ENCODE data around the gene UBASH3A. TPM values are rescaled to one million over a fixed set of nuclear protein-coding genes. Genes with fewer than 3 reads are reported as not detected.
"Not testable (repeated sequence)": the region's sequence is repeated elsewhere in the genome, so short reads cannot be mapped to it uniquely, and the experiment has no call there.

Gene UBASH3A
- total RNA-seq, 4 donors from 2014 or later = 0.41 TPM; not detected in 3

GRCh38 chr21:42466700-42467099 lies 63.0 kb downstream of the UBASH3A start:
- Histone ChIP-seq H3K36me3 (no peaks in the 10 kb centered on the region), H3K4me3 (peak overlapping the region in 2 of 4 donors; percentile 14 to 42), H3K4me1 (peaks cover 9 to 12% of the 10 kb centered on the region in 2 donors), H3K27me3 (no peaks in the 10 kb centered on the region), H3K9me3 (no peaks in the 10 kb centered on the region), H3K27ac (peak overlapping the region in 2 of 4 donors; percentile 19 to 49)
- intact Hi-C loops (cut with DNase I; ENCODE audit: low total_unique reads) (loop anchor here (2.0 kb wide), 1 partner anchor 46 kb away; the partner anchor contains the start of gene SLC37A1), in situ Hi-C loops (cut with MboI; ENCODE audit: low sequenced_read_pairs in 4 of 4) (loop anchor here in 3 of 4 donors (25.0 kb wide), 2 partner anchors 96 to 329 kb away; no protein-coding TSS in a partner anchor)
- DNase-seq = no peak
- TF ChIP-seq CTCF (IDR thresholded peaks at IDR 0.05 in 4 of 5, conservative IDR thresholded peaks at IDR 0.05 in 1 of 5) (no peak), POLR2A (IDR thresholded peaks at IDR 0.05) (no peak)
- ATAC-seq = peak in 1 of 2 donors; percentile 18

GRCh38 chr21:42467140-42467983 lies 63.7 kb downstream of the UBASH3A start:
- Histone ChIP-seq H3K9me3 (no peaks in the 10 kb centered on the region), H3K36me3 (no peaks in the 10 kb centered on the region)

GRCh38 chr21:42468491-42469131 lies 64.9 kb downstream of the UBASH3A start:
- intact Hi-C loops (cut with DNase I; ENCODE audit: low total_unique reads) (no loop called here), in situ Hi-C loops (cut with MboI; ENCODE audit: low sequenced_read_pairs in 4 of 4) (loop anchor here in 3 of 4 donors (25.0 kb wide), 2 partner anchors 94 to 331 kb away; no protein-coding TSS in a partner anchor)
- TF ChIP-seq CTCF (IDR thresholded peaks at IDR 0.05 in 4 of 5, conservative IDR thresholded peaks at IDR 0.05 in 1 of 5) = no peak
- no peak for TF ChIP-seq POLR2A (IDR thresholded peaks at IDR 0.05)
- Histone ChIP-seq H3K27me3 (no peaks in the 10 kb centered on the region), H3K4me3 (no peak overlapping the region), H3K36me3 (no peaks in the 10 kb centered on the region), H3K9me3 (no peaks in the 10 kb centered on the region), H3K4me1 (peaks cover 9 to 12% of the 10 kb centered on the region in 2 donors), H3K27ac (no peak overlapping the region)
- ATAC-seq (no peak), DNase-seq (no peak)

More at GRCh38 chr21:42467140-42467983, 63.7 kb downstream of the UBASH3A start:
- Histone ChIP-seq H3K27me3 (no peaks in the 10 kb centered on the region), H3K27ac (peak overlapping the region in 3 of 4 donors; percentile 19 to 49 (median 28)), H3K4me1 (peaks cover 9 to 12% of the 10 kb centered on the region in 2 donors), H3K4me3 (peak overlapping the region in 2 of 4 donors; percentile 14 to 42)
- ATAC-seq (peak; percentile 78 to 85), DNase-seq (peak in 1 of 2 donors; percentile 25)
- in situ Hi-C loops (cut with MboI; ENCODE audit: low sequenced_read_pairs in 4 of 4) = loop anchor here in 3 of 4 donors (25.0 kb wide), 2 partner anchors 95 to 330 kb away; no protein-coding TSS in a partner anchor
- intact Hi-C loops (cut with DNase I; ENCODE audit: low total_unique reads) = loop anchor here (2.0 kb wide), 1 partner anchor 45 kb away; the partner anchor contains the start of gene SLC37A1
- TF ChIP-seq POLR2A (IDR thresholded peaks at IDR 0.05) (no peak), CTCF (IDR thresholded peaks at IDR 0.05 in 4 of 5, conservative IDR thresholded peaks at IDR 0.05 in 1 of 5) (peak in 4 of 5 experiments; percentile 26 to 46 (median 32))

GRCh38 chr21:42469272-42469671 lies 65.6 kb downstream of the UBASH3A start:
- H3K9me3 ChIP-seq = no peaks in the 10 kb centered on the region
- in situ Hi-C loops (cut with MboI; ENCODE audit: low sequenced_read_pairs in 4 of 4) = loop anchor here in 3 of 4 donors (25.0 kb wide), 2 partner anchors 93 to 332 kb away; no protein-coding TSS in a partner anchor
- ATAC-seq (no peak), DNase-seq (no peak)
- H3K4me3 ChIP-seq = no peak overlapping the region
- TF ChIP-seq POLR2A (IDR thresholded peaks at IDR 0.05) = no peak
- no peak for TF ChIP-seq CTCF (IDR thresholded peaks at IDR 0.05 in 4 of 5, conservative IDR thresholded peaks at IDR 0.05 in 1 of 5)
- H3K27me3 ChIP-seq = no peaks in the 10 kb centered on the region
- intact Hi-C loops (cut with DNase I; ENCODE audit: low total_unique reads) = no loop called here
- H3K36me3 ChIP-seq = no peaks in the 10 kb centered on the region
- peaks cover 9 to 12% of the 10 kb centered on the region in 2 donors for H3K4me1 ChIP-seq
- no peak overlapping the region for H3K27ac ChIP-seq

GRCh38 chr21:42469726-42470125 lies 66.0 kb downstream of the UBASH3A start:
- intact Hi-C loops (cut with DNase I; ENCODE audit: low total_unique reads); H3K4me3 ChIP-seq; H3K36me3 ChIP-seq; H3K27me3 ChIP-seq; DNase-seq; H3K9me3 ChIP-seq; H3K27ac ChIP-seq; ATAC-seq: not testable (repeated sequence)
- peaks cover 9 to 12% of the 10 kb centered on the region in 2 donors for H3K4me1 ChIP-seq
- in situ Hi-C loops (cut with MboI; ENCODE audit: low sequenced_read_pairs in 4 of 4) = loop anchor here in 3 of 4 donors (25.0 kb wide), 2 partner anchors 93 to 332 kb away; no protein-coding TSS in a partner anchor

Data from gastrocnemius medialis (tissue), 4 donors.